ENCODE data around the gene TBKBP1.
A peak's percentile ranks its signal among the peaks of the same experiment; 100 is the strongest.

TBKBP1 gene

DNA sequence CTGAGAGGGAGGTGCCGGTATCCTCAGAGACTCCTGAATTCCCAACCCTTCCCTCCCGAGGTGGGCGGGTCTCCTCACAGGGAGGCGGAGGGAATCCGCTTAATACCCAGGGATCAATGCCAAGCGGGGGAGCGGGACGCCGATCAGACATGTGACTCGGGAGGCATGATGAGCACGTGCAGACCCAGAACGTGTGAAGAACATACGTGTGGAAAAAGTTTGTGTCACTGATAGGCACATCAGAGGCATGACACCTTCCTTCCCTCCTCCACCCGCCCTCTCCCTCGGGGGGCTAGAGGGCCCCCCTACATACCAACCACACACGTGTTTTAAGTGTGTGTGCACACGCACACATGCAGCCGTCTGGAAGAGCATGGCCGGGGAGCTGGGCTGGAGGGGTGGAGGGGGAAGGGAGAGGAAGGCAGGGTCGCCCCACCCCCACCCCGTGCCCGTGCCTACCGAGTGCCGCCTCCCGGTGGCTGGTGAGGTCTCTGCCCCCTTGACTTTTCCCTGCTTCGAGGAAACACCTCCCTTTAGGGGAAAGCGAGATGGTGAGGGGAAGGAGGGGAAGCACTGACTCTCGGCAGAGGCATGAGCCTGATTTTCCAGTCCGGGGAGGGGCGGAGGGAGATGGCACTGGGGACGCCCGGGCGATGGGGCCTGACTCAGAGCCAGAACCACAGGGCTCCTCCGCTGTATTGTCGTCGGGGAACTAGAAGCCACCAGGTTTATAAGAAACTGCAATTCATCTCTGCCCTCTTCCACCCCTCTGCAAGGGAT lies 27.0 kb downstream of the TBKBP1 start:
- Histone ChIP-seq H3K9ac (ENCODE audit: low read depth, low read length) (peak overlapping the region; percentile 25; the same call in 1 of the 2 replicates), H3K4me1 (ENCODE audit: insufficient read depth, low read length) (peaks cover 34% of the 10 kb centered on the region; the same call in 1 of the 2 replicates), H3K36me3 (ENCODE audit: insufficient read depth, low read length) (no peaks in the 10 kb centered on the region), H3K9me3 (ENCODE audit: control insufficient read depth, insufficient read depth, low read length) (no peaks in the 10 kb centered on the region)

DNA sequence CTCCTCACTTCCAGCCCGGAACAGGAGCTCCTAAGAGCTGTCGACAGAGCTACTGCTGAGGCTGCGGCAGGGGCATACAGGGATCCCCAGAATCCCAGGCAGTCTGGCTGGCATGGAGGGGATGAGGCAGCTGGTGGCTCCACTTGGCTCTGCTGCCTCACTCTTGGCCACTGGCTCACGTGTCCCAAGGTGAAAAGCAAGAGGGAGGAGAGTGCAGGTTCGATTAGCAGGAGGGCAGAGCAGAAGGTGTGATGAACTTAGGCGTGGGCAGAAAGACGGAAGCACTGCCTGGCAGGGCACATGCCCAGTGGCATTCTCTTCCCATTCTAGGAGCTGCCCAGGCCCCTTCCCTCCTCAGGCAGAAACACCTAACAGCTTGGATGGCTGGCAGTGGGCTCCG lies 27.8 kb downstream of the TBKBP1 start:
- H3K4me1 ChIP-seq (ENCODE audit: insufficient read depth, low read length), result peaks cover 34% of the 10 kb centered on the region; the same call in 1 of the 2 replicates
- H3K36me3 ChIP-seq (ENCODE audit: insufficient read depth, low read length), result no peaks in the 10 kb centered on the region
- no peaks in the 10 kb centered on the region for H3K9me3 ChIP-seq (ENCODE audit: control insufficient read depth, insufficient read depth, low read length)
- no peak overlapping the region for H3K9ac ChIP-seq (ENCODE audit: low read depth, low read length)

GRCh38 chr17:47724705-47725104 lies 30.7 kb downstream of the TBKBP1 start:
- Histone ChIP-seq H3K9me3 (ENCODE audit: control insufficient read depth, insufficient read depth, low read length) (no peaks in the 10 kb centered on the region), H3K4me1 (ENCODE audit: insufficient read depth, low read length) (peaks cover 24% of the 10 kb centered on the region; the same call in 1 of the 2 replicates), H3K36me3 (ENCODE audit: insufficient read depth, low read length) (no peaks in the 10 kb centered on the region), H3K9ac (ENCODE audit: low read depth, low read length) (no peak overlapping the region)

DNA sequence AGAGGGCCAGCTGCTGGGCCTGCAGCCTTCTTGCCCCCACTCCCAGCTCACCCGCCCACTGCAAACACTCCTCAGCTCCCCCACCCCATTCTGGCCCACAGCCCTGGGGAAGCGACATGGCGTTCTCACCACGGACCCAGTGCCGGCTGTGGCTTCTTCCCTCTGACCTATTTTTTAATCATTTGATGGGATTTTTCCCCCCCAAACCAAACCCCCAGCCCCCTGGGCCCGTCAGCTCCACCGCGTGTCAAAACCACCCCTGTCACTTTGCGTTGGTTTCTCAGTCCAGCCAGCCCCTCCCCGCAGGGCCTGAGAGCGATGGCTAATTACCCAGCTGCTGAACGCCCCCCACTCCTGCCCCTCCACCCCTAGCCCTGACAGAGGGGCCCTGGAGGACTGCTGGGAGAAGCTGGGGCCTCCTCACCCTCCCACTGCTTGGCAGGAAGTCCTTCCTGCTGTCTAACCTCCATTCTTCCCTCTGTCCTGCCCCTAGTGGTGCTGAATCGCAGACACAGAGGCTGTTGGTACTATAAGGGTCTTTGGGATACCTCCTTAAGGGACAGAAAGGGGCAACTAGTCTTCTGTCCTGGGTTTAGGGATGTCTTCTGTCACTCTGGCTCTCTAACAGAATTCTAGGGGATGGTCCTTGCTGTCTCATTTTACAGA lies 31.6 kb downstream of the TBKBP1 start:
- H3K36me3 ChIP-seq (ENCODE audit: insufficient read depth, low read length), result no peaks in the 10 kb centered on the region
- peaks cover 18% of the 10 kb centered on the region; the same call in 1 of the 2 replicates for H3K4me1 ChIP-seq (ENCODE audit: insufficient read depth, low read length)
- no peaks in the 10 kb centered on the region for H3K9me3 ChIP-seq (ENCODE audit: control insufficient read depth, insufficient read depth, low read length)
- no peak overlapping the region for H3K9ac ChIP-seq (ENCODE audit: low read depth, low read length)

DNA sequence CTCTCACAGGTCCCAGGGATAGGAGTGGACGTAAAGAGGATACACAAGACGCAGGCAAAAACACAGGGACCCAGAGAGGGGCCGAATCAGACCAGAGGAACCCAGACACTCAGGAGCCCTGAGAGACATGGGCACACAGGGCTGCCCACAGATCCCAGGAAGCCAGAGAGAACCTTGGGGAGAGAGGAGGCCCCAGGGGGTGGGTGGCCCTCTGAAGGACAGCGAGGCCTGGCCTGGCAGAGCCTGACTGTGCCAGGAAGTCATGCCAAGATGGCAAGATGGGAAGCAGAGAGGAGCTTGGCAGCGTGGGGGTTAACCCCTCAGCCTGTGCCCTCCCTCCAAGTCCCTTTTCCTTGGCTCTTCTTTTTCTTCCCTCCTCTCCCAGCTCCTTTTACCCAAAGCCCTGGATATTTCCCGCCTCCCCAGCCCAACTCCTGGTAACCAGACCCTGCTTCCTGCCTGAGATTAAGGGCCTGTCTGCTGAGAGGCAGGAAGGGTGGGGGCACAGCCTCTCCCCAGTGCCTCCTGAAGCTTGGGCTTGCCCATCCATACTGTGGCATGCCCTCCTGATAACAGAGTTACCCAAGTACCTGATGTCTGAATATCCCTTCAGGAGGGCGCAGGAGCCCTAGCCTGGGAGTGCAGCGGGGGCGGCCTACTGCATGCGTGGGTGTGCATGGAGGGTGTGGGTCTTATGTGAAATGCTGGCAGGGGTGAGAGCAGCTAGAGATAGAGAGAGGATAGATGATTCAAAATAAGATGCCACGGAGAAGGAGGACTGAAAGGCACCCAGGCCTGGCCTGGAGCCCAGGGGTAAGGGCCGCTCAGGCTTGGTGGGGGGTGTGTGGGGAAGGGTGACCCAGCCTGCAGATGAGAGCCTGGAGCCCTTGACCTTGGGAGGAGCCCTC lies 33.1 kb downstream of the TBKBP1 start:
- Histone ChIP-seq H3K4me1 (ENCODE audit: insufficient read depth, low read length) (peaks cover 8% of the 10 kb centered on the region; the same call in 1 of the 2 replicates), H3K9ac (ENCODE audit: low read depth, low read length) (no peak overlapping the region), H3K9me3 (ENCODE audit: control insufficient read depth, insufficient read depth, low read length) (no peaks in the 10 kb centered on the region), H3K36me3 (ENCODE audit: insufficient read depth, low read length) (no peaks in the 10 kb centered on the region)

DNA sequence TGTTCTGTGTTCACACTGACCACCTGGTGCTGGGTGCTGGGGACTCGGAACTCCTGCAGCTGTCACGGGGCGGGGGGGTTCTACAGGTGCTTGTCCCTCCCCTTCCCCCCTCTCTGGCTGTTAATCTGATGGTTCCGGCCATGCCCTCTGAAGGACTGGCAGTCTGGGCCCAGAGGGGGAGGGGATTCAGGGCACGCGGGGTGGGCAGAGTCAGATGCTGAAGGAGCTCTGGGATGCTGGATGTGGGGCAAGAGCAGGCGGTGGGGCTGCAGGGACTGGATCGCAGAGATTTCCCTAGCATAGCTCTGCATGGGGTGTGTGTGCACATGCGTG lies 33.7 kb downstream of the TBKBP1 start:
- Histone ChIP-seq H3K36me3 (ENCODE audit: insufficient read depth, low read length) (no peaks in the 10 kb centered on the region), H3K9ac (ENCODE audit: low read depth, low read length) (no peak overlapping the region)

GRCh38 chr17:47728214-47728877 lies 34.4 kb downstream of the TBKBP1 start:
- no peaks in the 10 kb centered on the region for H3K36me3 ChIP-seq (ENCODE audit: insufficient read depth, low read length)
- no peak overlapping the region for H3K9ac ChIP-seq (ENCODE audit: low read depth, low read length)
- H3K4me1 ChIP-seq (ENCODE audit: insufficient read depth, low read length), result peaks cover 8% of the 10 kb centered on the region; the same call in 1 of the 2 replicates
- no peaks in the 10 kb centered on the region for H3K9me3 ChIP-seq (ENCODE audit: control insufficient read depth, insufficient read depth, low read length)

More for the DNA sequence above, 33.7 kb downstream of the TBKBP1 start:
- H3K9me3 ChIP-seq (ENCODE audit: control insufficient read depth, insufficient read depth, low read length), result no peaks in the 10 kb centered on the region
- peaks cover 8% of the 10 kb centered on the region; the same call in 1 of the 2 replicates for H3K4me1 ChIP-seq (ENCODE audit: insufficient read depth, low read length)

DNA sequence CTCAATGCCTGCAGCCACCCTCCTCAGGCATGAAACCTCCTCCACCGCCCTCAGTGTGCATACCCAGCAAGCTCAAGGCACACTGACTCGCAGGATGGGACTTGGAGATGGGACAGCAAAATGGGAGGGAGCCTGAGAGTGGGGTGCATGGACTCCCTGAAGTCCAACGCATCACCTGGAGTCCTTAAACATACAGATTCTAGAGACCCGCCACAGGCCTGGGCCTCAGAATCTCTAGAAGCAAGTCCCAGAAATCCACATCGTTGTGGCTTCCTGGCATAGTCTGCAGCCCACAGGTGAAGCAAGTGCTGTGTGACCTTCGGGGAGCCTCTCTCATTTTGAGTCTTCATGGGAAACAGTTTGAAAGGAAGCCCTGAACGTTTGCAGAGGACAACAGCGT lies 35.5 kb downstream of the TBKBP1 start:
- Histone ChIP-seq H3K36me3 (ENCODE audit: insufficient read depth, low read length) (no peaks in the 10 kb centered on the region), H3K4me1 (ENCODE audit: insufficient read depth, low read length) (peaks cover 8% of the 10 kb centered on the region; the same call in 1 of the 2 replicates), H3K9ac (ENCODE audit: low read depth, low read length) (no peak overlapping the region), H3K9me3 (ENCODE audit: control insufficient read depth, insufficient read depth, low read length) (no peaks in the 10 kb centered on the region)

- H3K9me3 ChIP-seq (ENCODE audit: control insufficient read depth, insufficient read depth, low read length), result no peaks in the 10 kb centered on the region
- H3K9ac ChIP-seq (ENCODE audit: low read depth, low read length), result no peak overlapping the region
- H3K36me3 ChIP-seq (ENCODE audit: insufficient read depth, low read length), result no peaks in the 10 kb centered on the region
- H3K4me1 ChIP-seq (ENCODE audit: insufficient read depth, low read length), result peaks cover 8% of the 10 kb centered on the region; the same call in 1 of the 2 replicates
Observed at GRCh38 chr17:47730681-47731080, 36.7 kb downstream of the TBKBP1 start.

- no peak overlapping the region for H3K9ac ChIP-seq (ENCODE audit: low read depth, low read length)
- H3K4me1 ChIP-seq (ENCODE audit: insufficient read depth, low read length), result peaks cover 8% of the 10 kb centered on the region; the same call in 1 of the 2 replicates
- H3K36me3 ChIP-seq (ENCODE audit: insufficient read depth, low read length), result no peaks in the 10 kb centered on the region
- no peaks in the 10 kb centered on the region for H3K9me3 ChIP-seq (ENCODE audit: control insufficient read depth, insufficient read depth, low read length)
Observed at GRCh38 chr17:47731396-47731795, 37.4 kb downstream of the TBKBP1 start.

DNA sequence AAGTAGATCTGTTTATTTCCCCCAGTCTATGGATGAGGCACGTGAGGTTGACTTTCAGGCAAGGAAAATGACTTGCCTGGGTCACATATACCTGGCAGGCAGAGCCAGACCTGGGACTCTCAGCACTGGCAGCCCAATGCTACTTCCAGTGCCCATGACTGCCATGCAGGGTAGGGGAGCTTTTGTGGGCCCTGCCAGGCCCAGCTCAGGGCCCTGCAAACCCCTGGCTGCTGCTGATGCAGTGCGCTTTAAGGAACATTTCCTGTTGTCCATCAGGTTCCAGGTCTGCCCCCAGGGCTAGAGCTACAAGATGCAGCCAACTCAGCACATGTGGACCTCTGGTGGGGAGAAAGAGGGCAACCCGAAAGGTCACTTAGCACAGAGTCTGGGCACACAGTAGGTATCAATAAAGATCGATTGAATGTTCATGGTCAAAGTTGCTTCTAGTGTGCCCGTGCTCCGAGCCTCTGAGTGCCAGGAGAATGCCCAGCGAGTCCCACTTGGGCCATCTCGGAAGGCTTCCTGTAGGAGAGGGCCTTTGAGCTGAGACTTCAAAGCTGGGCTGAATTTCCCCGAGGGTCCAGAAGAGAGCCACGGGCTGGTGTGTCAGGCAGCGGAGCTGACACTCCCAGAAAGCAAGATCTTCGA lies 38.6 kb downstream of the TBKBP1 start:
- no peaks in the 10 kb centered on the region for H3K36me3 ChIP-seq (ENCODE audit: insufficient read depth, low read length)
- H3K9ac ChIP-seq (ENCODE audit: low read depth, low read length), result no peak overlapping the region; the same call in 1 of the 2 replicates
- peaks cover under 1% of the 10 kb centered on the region; the same call in 1 of the 2 replicates for H3K4me1 ChIP-seq (ENCODE audit: insufficient read depth, low read length)
- no peaks in the 10 kb centered on the region for H3K9me3 ChIP-seq (ENCODE audit: control insufficient read depth, insufficient read depth, low read length)

- Histone ChIP-seq H3K9me3 (ENCODE audit: control insufficient read depth, insufficient read depth, low read length) (no peaks in the 10 kb centered on the region), H3K4me1 (ENCODE audit: insufficient read depth, low read length) (no peaks in the 10 kb centered on the region), H3K9ac (ENCODE audit: low read depth, low read length) (peak within 1 kb of the TSS; percentile 47), H3K36me3 (ENCODE audit: insufficient read depth, low read length) (no peaks in the 10 kb centered on the region)
Observed at GRCh38 chr17:47733047-47733673, 39.2 kb downstream of the TBKBP1 start, which contains the start of gene TBX21. Gene TBX21, plus strand, starts transcription at chr17:47733236. Its CDS starts 219 bp downstream, at chr17:47733455.

Data from ES-I3 (cell line).